NCI-H82 treated with DMSO at 0.1 percent for 48 hours (cell line): ENCODE data around the gene PANK4.
A peak's percentile ranks its signal among the peaks of the same experiment; 100 is the strongest.
"Not testable (repeated sequence)": the region's sequence is repeated elsewhere in the genome, so short reads cannot be mapped to it uniquely, and the experiment has no call there.

Experiments used
- DNase-seq: peaks from one replicate; lab custom pipeline; 2025; ENCODE audit not compliant: unreplicated experiment; lab: John Stamatoyannopoulos, UW

PANK4 gene

DNA sequence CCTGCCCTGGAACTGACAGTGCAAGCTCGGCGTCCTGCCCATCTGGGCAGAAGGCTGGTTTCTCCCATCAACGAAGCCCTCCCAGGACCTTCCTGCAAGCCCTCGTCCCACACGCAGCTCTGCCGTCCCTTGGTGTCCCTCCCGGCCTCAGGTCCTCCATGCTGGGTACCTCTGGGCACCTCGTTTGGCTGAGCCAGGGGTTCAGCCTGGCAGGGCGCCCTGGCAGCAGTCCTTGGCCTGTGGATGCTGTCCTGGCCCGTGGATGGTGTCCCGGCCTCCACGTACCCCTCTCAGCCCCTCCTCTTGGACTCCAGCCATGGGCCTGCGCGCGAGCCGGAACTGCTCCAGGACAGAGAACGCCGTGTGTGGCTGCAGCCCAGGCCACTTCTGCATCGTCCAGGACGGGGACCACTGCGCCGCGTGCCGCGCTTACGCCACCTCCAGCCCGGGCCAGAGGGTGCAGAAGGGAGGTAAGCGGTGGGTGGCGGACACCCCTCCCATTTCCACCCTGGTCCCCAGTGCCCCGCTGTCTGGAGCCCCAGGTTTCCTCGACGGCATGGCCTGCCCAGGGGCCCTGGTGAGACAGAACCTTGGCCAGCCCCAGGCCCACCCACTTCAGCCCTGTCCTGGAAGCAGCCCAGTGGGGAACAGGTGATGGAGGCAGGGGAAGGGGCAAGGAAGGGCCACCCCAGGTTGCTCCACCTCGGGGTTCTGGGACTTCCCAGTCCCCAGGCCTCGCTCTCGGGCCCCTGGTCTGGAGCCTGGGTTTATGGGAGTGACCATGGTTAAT, 33.3 kb upstream of the PANK4 start:
- DNase-seq, result no peak

DNA sequence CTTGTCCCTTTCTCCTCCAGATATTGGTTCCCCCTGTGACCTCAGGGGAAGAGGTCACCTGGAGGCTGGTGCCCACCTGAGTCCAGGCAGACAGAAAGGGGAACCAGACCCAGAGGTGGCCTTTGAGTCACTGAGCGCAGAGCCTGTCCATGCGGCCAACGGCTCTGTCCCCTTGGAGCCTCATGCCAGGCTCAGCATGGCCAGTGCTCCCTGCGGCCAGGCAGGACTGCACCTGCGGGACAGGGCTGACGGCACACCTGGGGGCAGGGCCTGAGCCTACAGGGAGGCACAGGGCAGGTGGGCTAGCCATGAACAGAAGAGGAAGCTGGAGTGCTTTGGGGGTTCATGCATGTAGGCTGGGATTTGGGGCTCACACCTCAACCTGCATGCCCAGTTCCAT, 32.5 kb upstream of the PANK4 start:
- no peak for DNase-seq

DNA sequence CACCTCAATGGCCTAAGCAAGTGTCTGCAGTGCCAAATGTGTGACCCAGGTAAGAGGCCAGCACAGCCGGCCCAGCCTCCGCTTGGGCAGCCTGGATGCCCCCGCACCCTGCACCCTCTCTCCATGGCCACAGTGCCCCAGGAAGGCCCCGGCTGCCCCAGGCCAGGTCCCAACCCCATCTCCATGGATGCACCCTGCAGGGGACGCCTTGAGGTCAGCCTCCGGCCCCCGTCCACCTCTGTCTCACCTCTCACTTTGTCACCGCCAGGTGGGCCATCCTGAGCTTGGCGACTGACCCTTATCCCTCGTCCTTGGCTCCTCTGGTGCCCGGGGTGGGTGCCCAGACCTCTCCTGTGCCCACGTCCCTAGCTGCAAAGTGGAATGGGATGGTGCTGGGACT, 32.0 kb upstream of the PANK4 start:
- DNase-seq, result no peak

DNA sequence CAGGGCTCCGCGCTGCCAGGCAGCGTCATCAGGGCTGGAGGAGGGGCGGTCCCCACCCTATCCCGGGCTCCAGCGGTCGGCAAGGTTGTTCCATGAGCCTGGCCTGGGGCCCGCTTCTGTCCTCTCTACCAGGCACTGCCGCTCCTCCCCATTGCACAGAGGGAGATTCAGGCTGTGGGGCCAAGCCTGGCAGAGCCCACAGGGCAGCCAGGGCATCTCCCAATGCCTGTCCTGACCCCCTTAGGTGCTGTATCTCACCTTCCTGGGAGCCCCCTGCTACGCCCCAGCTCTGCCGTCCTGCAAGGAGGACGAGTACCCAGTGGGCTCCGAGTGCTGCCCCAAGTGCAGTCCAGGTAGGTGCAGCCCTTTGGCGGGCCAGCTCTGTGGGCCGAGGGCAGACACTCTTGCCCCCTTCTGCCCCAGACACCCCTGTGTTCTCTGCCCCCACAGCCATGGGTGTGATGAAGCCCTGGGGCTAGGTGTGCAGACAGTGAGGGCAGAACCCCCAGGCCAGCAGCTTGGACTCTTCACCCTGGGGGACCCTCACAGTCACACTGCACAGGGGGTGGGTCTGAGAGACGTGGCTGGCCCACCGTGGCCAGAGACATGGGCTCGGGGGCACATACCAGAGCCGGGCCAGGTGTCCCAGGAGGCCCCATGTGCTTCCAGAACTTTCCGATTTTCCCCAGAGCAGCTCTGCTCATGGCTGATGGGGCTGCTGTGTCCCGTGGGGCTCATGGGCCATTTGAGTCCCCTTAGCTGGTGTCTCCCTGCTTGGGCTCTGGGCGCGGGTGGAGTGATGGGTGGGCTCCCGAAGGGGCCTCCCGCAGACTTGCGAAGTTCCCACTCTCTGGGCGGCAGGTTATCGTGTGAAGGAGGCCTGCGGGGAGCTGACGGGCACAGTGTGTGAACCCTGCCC, 31.3 kb upstream of the PANK4 start:
- no peak for DNase-seq

DNA sequence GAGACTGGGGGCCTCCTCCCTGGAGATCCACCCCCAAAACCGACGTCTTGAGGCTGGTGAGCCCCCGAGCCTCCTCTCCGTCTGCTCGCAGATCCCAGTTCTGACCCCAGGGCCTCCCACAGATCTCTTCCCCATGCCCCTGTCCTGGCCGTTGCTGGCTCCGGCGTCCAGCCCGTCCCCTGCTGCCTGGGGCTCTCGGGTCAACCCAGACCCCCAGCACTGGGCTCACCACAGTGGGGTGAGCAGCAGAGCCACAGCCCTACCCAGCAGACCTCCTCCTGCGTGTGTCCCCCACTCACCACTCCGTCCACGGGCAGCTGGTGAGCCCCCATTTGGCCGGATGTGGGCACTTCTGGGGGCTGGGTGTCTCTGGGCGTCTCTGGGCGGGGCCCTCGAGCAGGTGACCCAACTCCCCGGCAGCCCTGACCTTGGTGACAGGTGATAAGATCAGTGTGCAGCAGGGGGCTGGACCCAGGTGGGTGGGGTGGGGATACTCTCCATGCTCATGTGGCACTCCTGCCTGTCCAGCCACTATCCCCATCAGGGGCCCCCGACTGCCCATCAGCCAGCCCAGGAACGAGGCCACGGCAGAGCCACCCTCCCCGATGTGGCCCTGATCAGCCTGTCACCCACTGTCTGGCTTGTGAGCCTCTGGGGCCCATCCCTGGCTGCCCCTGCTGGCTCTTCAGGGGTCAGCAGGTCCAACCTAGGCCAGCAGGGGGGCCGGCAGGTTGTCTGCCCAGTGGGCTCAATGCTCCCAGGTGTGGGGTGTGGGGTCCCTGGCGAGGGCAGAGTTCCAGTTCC, 30.5 kb upstream of the PANK4 start:
- DNase-seq, result no peak

DNA sequence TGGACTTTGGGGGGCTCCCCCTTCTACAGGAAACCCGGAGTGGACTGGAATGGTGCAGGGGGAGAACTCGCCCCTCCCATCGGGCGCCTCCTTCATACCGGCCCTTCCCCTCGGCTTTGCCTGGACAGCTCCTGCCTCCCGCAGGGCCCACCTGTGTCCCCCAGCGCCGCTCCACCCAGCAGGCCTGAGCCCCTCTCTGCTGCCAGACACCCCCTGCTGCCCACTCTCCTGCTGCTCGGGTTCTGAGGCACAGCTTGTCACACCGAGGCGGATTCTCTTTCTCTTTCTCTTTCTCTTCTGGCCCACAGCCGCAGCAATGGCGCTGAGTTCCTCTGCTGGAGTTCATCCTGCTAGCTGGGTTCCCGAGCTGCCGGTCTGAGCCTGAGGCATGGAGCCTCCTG, 29.9 kb upstream of the PANK4 start, which contains the start of gene TNFRSF14:
Gene TNFRSF14 (plus strand): TSS at position 95 of the 401 bp plus-strand sequence. CDS start 294 bp downstream, at position 389.
- DNase-seq, result no peak

DNA sequence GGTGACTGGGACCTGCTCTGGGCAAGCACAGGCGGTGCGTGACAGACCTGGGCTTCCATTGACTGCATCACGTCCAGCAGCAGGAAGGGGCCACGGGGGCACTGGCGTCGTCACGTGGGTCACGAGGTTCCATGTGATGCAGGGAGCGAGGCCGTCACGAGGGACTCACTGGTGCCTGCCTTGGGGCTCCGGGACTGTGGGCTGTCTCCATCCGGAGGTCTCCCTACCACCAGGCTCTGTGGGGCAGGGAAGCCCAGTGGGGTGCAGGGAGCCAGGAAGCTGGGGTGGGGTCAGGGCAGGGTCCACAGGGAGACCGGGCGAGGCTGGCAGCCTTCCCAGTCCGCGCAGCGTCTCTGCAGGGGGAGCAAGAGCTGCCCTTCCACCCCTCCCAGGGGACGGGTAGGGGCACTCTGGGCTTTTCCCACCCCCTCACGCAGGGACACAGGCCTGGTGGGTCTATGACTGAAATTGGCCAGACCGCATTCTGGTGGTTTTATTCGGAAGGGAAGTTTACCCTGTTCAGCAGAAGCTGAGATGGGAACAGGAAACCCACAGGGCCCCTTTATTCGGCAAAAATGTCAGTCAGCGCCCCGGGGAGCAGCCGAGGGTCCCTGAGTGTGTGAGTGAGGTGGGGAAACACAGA, 29.4 kb upstream of the PANK4 start:
- DNase-seq, result no peak

DNA sequence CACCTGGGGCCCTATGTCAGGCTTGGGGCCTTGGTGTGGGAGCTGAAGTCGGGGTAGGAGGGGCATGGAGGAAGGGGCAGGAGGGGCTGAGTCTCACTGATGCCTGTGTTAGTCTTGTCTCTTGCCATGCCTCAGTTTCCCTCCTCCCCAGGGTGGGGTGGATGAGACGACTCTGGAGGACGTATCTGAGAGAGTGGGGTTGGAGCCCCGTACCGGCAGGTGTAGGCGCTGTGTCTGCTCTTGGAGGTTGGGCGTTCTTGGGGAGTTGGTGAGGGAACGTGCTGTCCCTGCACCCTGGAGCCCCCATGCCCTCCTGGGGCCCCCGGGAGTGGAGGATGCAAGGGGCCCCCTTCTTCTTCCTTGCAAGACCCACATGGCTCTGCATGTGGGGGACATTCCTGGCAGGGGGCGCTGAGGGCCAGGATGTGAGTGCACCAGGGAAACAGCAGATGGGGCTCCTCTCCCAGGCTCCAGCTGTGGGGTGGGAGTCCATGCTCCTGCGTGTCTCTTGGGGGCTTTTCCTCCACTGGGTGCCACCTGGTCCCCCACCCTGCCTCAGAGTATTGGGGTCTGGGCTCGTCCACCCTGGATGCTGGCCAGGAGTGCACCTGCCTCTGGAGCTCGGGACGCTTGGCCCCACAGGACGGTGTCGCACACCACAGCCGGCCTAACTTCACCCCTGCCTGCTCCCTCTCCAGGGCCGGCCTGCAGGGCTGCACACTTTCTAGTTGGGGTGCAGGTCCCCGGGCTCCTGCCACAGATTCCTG, 28.4 kb upstream of the PANK4 start:
- no peak for DNase-seq

DNA sequence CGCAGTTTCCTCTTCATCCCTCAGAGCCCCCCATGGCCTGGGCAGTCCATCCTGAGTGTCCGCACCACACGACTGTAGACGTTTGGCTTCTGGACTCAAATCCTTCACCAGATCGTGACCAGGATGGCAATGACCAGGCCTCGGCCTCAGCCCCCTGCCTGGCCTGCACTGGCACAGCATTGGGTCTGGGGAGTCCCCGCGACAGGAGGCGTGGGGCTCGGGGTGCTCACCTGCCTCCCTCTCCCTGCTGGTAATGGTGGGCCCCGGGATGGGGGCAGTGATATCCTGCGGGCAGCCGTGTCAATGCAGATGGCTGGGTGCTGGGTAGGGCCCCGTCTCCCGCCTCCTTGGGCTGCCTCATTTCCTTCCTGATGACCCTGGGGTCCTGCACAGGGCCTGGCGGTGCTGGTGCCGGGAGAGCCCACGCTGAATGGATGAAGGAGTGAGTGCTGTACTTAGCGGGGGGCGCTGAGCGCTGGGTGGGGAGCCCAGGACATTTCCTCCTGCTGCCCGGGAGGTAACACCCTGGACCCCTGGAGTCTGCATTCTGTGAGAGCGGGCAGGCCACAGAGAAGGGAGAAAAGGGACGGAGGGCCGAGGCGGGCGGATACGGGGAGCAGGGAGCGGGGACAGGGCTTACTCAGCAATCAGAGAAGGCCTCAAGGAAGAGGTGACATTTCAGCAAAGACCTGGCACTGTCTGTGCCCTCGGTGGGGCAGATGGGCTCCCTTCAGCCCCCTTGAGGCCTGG, 27.6 kb upstream of the PANK4 start:
- no peak for DNase-seq

DNA sequence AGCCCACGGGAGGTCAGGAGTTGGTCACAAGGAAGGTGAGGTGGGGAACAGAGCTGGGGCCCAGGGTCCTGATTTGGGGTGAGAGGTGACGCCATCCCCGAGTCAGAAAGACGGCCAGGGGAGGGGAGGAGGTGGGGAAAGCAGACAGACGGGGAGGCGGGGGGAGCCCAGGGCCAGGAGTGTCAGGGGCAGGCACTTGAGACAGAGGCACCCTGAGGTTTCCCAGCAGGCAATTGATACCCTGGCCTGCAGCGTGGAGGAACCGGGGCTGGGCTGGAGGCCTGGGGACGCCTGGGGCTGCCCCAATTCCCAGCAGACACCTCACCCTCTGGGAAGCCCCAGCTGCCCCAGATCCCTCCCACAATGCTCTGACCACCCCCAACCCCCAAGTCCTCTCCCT, 26.7 kb upstream of the PANK4 start:
- DNase-seq, result not testable (repeated sequence)

DNA sequence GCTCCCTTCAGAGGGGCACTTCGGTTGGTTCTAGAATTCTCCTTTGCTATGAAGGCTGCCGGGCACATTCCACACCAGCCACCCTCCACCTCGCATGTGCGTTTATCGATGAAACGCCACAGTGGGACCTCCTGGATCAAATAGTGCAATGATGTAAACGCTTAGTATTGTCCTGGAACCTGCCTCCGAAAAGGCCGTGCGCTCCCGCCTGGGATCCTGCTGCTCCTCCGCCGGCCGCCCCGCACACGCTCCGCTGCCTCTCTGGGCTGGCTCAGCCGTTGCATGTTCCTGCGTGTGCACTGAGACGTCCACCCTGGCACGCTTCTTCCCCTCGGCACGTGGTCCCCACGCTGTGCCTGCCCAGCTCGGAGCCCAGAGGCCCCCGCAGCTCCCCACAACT, 25.8 kb upstream of the PANK4 start:
- DNase-seq, result no peak

DNA sequence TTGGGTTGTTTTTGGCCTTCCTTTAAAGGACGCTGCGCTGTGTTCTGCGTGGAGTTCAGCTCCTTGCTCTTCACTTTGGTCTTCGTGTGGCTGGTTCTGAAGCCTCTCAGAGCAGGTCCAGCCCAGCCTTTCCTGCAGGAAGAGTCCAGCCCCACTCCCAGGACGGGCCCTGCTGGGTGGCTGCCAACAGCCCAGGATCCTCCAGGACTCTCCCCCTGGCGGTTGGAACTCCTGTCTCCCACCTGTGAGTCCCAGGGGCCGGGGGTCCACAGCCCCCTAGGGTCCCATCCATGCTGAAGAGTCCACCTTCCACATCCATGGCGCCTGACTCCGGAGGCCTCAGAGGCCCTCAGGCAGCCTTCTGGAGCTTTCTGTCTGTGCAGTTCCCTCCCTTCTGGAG, 25.1 kb upstream of the PANK4 start:
- DNase-seq, result not testable (repeated sequence)

DNA sequence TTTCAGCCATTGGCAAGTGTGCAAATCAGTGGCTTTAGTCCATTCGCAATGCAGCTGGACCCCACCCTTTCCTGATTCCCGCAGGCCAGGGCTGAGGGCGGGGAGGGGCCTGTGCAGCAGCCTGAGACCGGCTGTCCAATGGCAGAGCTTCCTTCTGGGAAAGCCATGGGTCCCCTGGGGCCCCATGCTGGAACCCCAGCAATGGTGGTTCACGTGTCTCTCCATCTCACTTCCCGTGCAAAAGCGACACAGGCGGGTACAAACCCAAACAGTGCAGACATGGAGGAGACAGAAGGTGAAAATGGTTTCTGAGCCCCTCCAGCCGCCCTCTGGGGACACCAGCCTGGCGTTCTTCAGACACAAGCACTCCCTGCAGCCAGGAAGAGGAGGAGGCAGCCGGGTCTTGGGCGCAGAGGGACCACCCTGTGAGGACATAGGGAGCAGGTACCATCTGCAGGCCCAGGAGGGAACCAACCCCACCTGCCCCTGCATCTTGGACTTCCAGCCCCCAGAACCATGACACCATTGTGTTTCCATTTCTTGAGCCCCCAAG, 24.0 kb upstream of the PANK4 start:
- DNase-seq, result not testable (repeated sequence)

DNA sequence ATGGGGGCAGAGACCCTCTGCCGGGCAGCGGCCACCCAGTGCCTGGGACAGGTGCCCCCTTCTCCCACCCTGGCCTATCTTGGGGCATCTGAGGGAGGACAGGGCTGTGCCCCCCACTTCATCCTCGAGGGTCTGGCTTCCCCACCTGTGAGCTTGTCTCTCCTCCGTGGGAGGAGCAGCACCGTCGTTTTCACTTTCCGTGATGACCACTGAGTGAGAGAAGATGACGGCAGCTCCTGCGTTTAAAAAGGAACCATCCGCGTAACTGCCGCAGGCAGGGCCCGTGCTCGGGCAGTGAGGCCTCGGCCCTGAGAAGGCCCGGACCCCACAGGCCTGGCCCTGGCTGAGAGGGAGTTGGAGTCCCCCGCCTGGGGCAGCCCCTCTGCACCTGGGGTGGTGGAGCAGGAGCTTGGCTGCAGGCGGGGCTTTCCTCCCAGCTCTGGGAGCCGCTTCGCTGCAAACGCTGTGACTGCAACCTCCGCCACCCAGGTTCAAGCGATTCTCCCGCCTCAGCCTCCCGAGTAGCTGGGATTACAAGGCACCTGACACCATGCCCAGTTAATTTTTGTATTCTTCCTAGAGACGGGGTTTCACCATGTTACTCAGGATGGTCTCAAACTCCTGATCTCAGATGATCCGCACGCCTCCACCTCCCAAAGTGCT, 23.1 kb upstream of the PANK4 start:
- DNase-seq, result not testable (repeated sequence)

DNA sequence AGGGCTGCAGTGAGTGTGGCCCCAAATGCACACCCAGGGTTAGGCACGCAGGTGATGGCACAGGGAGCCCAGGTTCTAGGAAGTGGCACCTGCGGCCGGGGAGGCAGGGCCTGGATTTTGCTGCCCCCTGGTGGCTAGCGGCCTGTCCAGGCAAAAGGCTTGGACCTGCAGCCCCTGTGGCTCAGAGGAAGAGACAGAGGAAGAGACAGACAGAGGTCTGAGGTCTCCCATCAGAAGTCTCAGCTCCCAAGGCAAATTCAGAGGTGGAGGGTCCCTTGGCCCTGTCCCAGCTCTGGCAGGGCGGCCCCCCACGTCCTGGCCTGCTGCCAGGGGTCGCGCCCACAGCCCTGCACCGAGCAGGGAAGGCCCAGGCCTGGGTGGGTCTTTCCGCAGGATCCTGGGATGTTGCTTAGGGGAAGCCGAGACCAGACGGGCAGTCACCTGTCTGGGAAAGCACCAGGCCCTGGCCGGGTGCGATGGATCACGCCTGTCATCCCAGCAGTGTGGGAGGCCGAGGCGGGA, 21.7 kb upstream of the PANK4 start:
- DNase-seq, result peak; percentile 25

DNA sequence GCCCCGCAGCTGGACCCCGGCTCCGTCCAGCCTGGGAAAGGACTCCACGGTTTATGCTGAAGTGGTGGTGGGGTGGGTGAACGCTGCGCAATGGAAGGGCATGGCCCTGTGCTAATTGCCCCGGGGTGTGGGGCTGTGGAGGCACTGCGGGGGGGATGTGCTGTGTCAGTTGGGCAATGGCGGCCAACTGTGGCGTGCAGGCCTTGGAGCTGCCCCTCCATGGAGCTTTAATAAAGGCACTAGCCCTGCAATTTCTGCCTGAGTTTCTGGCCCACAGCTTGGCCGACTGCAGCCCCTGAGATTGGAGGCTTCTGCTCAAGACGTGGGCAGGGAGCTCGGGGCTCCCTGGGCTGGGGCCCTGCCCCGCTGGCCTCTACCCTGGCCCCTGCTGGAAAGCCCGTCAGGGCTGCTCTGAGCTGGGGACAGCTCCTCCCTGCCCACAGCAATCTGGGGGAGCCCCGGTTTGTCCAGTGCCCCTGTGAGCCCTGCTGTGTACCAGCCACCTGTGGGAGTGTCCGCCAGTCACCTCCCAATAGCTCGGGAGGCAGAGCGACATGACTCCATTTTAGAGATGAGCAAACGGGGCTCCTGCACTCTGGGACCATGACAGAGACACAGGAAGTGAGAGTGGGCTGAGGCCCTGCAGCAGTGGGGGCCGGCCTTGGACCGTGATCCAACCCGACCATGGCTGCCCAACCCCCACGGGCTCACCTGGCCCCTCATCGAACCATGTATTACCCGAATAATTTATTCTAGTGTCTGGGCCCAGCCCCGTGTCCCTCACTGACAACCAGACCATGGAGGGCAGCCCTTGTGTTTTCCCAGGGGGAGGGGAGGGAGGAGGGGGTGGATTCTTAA, 21.0 kb upstream of the PANK4 start:
- DNase-seq, result no peak

DNA sequence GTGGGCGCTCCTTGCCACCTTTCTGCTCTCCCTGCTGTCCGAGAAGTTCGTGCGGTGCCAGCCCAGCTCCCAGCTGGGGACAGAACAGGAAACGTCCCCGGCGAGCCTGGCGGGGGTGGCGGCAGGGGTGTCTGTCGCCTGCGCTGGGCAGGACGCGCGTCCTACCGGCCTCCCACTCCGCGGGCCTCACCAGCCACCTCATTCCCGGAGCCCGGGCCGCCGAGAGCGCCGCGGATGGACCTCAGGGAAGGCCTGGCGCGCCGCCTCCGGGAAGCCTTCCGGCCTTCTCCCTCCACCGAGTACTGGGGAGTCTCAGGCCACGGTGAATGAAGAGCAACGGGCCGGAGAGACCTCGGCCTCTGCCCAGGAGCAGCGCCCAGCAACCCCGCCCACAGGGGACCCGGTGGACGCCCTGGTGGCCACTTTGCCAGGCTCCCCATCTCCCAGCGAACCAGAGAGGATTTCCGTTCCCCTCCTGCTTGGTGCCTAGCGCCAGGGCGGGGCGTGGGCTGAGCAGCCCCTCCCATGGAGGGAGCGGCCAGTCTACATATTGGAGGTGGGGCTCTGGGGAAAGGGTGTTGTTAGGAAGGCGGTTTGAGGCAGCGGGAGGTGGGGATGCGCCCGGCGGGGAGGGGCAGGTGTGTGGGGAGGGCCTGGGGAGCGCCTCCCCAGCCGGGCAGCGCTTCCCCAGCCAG, 20.3 kb upstream of the PANK4 start:
- peak; percentile 57 for DNase-seq
